IMR-90 (cell line): ENCODE data around the gene PKM. TPM values are rescaled to one million over a fixed set of nuclear protein-coding genes. Genes with fewer than 3 reads are reported as not detected.

ENCODE experiments used
- MXI1 ChIP-seq: IDR thresholded peaks from 2 replicates; pipeline ENCODE4 v1.6.1; 2012; ENCODE audit warnings: low read depth, mild to moderate bottlenecking, low read length, moderate library complexity, borderline replicate concordance
- USF2 ChIP-seq: fragments of 150-350 bp; IDR thresholded peaks from 2 replicates; pipeline ENCODE4 v1.6.1; 2017; ENCODE audit warnings: mild to moderate bottlenecking, antibody characterized with exemption, low read length, low read depth
- polyA plus RNA-seq, 3 experiments: library from polyadenylated mRNA; depleted of rRNA; stranded (reverse); fragments of >200 nt; gene quantifications; 2 replicates each; pipeline ENCODE4 v1.2.3, GENCODE V29; 2012; ENCODE audit warnings: low replicate concordance in 1 of 3
- total RNA-seq: library from RNA; depleted of rRNA; stranded (reverse); fragments of >200 nt; gene quantifications from 2 replicates; pipeline ENCODE4 v1.2.3, GENCODE V29; 2012

PKM gene
- total and polyA plus RNA-seq, 2 of the 4 experiments (the other 2 are of a cell fraction): 2,219 to 3,859 TPM

GRCh38 chr15:72155635-72156616 lies 75.1 kb downstream of the PKM start (continued):
- no peak for TF ChIP-seq USF2
- TF ChIP-seq MXI1: no peak
